Measurements from ENCODE around the gene ZDHHC14.

- TF ChIP-seq, protein P1, sequence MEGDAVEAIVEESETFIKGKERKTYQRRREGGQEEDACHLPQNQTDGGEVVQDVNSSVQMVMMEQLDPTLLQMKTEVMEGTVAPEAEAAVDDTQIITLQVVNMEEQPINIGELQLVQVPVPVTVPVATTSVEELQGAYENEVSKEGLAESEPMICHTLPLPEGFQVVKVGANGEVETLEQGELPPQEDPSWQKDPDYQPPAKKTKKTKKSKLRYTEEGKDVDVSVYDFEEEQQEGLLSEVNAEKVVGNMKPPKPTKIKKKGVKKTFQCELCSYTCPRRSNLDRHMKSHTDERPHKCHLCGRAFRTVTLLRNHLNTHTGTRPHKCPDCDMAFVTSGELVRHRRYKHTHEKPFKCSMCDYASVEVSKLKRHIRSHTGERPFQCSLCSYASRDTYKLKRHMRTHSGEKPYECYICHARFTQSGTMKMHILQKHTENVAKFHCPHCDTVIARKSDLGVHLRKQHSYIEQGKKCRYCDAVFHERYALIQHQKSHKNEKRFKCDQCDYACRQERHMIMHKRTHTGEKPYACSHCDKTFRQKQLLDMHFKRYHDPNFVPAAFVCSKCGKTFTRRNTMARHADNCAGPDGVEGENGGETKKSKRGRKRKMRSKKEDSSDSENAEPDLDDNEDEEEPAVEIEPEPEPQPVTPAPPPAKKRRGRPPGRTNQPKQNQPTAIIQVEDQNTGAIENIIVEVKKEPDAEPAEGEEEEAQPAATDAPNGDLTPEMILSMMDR (conservative IDR thresholded peaks at IDR 0.05; ENCODE audit: low read depth, low read length): no peak
- no peak for TF ChIP-seq EZH2phosphoT487 (IDR thresholded peaks at IDR 0.05; ENCODE audit: borderline replicate concordance, low read length)
- no peak for TF ChIP-seq EZH2 (IDR thresholded peaks at IDR 0.05; ENCODE audit: low read length, unreplicated experiment)
Measured at GRCh38 chr6:157468574-157468973, 87.6 kb downstream of the ZDHHC14 start.

All from PC-3 (cell line).